ENCODE measurements around the gene TSPAN14. TPM values are rescaled to one million over a fixed set of nuclear protein-coding genes. Genes with fewer than 3 reads are reported as not detected.

Gene TSPAN14
- total RNA-seq, 2 experiments from 2014 or later, result 17.0 to 33.4 TPM

DNA sequence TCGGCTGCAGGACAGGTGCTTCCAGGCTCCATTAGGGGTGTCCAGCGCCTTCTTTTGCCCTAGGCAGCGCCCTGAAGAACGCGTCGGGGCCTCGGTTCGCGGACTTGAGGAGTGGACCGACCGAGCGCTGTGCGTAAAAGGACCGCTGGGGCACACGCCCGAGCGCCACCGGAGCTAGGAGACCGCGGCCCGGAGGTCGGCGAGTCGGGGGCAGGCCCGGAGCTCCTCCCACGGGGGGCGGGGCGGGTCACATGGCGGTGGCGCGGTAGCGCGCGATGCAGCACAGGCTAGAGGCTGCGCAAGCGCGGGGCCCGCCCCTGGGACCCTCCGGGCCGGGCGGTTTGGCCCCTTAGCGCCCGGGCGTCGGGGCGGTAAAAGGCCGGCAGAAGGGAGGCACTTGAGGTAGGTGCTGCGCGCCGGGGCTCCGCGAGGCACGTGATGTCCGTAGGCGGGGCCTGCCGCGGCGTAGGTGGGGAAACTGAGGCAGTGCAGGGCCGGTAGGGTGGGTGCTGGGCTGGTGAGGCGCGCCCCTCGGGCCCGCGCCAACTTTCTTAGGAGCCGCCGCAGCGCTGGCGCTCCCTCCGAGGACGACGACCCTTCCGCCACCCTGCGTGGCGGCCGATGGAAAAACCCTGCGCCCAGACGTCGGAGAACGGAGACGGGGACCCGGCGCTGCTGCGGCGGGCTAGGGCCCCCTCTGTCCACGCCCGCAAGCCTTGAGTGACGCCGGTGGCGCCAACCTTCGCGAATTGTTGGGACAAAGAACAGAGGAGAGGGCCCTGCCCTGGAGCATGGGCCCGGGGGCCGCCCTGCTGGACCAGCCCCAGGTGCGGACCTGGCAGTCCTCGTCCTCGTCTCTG, 45.6 kb upstream of the TSPAN14 start, which contains the start of gene PRXL2A:
TSS of gene PRXL2A (plus strand) at position 310 of the 860 bp plus-strand sequence. CDS start 11,917 bp downstream, outside the sequence.
- BruUV-seq (replicated peaks), result no TSS peak
- H2AFZ ChIP-seq (ENCODE audit: low read length), result no peak within 1 kb of the TSS
- H3K4me1 ChIP-seq (ENCODE audit: insufficient read depth, low read length, poor library complexity, severe bottlenecking), result no peaks in the 10 kb centered on the region
- H3K4me3 ChIP-seq (ENCODE audit: low read depth, low read length, poor library complexity, severe bottlenecking), result no peak within 1 kb of the TSS
- no peaks in the 10 kb centered on the region for H3K9me3 ChIP-seq (ENCODE audit: low read length)
- H3K79me2 ChIP-seq (ENCODE audit: insufficient read depth, low read depth, low read length), result no peaks in the 10 kb centered on the region
- CTCF ChIA-PET (ENCODE audit: unreplicated experiment), result no interaction called here
- H3K27ac ChIP-seq (ENCODE audit: low read depth, low read length, poor library complexity, severe bottlenecking), result no peak within 1 kb of the TSS
- H3K4me2 ChIP-seq (ENCODE audit: low read length), result peak within 1 kb of the TSS; percentile 36; the same call in 1 of the 2 replicates
- H4K20me1 ChIP-seq (ENCODE audit: insufficient read depth, low read length), result no peaks in the 10 kb centered on the region
- no peak for DNase-seq (ENCODE audit: low spot score)
- H3K36me3 ChIP-seq (ENCODE audit: insufficient read depth, low read length), result no peaks in the 10 kb centered on the region
- intact Hi-C loops (cut with micrococcal nuclease; ENCODE audit: unreplicated experiment), result no loop called here
- TF ChIP-seq EZH2phosphoT487 (IDR thresholded peaks at IDR 0.05; ENCODE audit: borderline replicate concordance, low read depth, low read length), result no peak
- TF ChIP-seq, protein P1, sequence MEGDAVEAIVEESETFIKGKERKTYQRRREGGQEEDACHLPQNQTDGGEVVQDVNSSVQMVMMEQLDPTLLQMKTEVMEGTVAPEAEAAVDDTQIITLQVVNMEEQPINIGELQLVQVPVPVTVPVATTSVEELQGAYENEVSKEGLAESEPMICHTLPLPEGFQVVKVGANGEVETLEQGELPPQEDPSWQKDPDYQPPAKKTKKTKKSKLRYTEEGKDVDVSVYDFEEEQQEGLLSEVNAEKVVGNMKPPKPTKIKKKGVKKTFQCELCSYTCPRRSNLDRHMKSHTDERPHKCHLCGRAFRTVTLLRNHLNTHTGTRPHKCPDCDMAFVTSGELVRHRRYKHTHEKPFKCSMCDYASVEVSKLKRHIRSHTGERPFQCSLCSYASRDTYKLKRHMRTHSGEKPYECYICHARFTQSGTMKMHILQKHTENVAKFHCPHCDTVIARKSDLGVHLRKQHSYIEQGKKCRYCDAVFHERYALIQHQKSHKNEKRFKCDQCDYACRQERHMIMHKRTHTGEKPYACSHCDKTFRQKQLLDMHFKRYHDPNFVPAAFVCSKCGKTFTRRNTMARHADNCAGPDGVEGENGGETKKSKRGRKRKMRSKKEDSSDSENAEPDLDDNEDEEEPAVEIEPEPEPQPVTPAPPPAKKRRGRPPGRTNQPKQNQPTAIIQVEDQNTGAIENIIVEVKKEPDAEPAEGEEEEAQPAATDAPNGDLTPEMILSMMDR (conservative IDR thresholded peaks at IDR 0.05; ENCODE audit: low read length), result no peak
- no peaks in the 10 kb centered on the region for H3K9me2 ChIP-seq (ENCODE audit: insufficient read depth, low read length)
- POLR2A ChIA-PET, result interaction anchor here (0.6 kb wide), 1 partner anchor 15 kb away, joined by 3 read pairs; no protein-coding TSS in a partner anchor

DNA sequence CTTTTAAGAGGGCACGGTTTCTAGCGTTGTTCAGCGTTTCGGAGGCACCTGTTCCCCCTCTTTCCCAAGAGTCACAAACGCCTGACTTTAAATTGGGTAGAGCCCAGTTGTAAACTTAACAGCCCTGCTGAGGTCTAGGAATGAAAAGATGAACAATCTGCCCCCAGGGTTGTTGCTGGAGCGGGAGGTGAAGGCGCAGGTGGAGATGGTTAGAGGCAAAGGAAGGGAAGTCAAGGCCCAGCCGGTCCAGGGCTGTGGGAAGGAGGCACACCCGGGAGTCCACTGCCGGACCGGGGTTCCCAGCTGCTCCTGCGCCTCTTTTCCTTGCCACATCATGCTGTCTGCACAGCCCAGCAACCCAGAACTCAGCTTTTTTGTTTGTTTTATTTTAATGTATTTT, 45.0 kb upstream of the TSPAN14 start:
- POLR2A ChIA-PET, result no interaction called here
- Histone ChIP-seq H3K4me1 (ENCODE audit: insufficient read depth, low read length, poor library complexity, severe bottlenecking) (no peaks in the 10 kb centered on the region), H3K27ac (ENCODE audit: low read depth, low read length, poor library complexity, severe bottlenecking) (no peak overlapping the region), H4K20me1 (ENCODE audit: insufficient read depth, low read length) (no peaks in the 10 kb centered on the region), H3K4me2 (ENCODE audit: low read length) (no peak overlapping the region; the same call in 1 of the 2 replicates), H3K4me3 (ENCODE audit: low read depth, low read length, poor library complexity, severe bottlenecking) (no peak overlapping the region), H3K9me3 (ENCODE audit: low read length) (no peaks in the 10 kb centered on the region), H3K9me2 (ENCODE audit: insufficient read depth, low read length) (no peaks in the 10 kb centered on the region), H2AFZ (ENCODE audit: low read length) (no peak overlapping the region), H3K79me2 (ENCODE audit: insufficient read depth, low read depth, low read length) (no peaks in the 10 kb centered on the region), H3K36me3 (ENCODE audit: insufficient read depth, low read length) (no peaks in the 10 kb centered on the region)
- CTCF ChIA-PET (ENCODE audit: unreplicated experiment), result no interaction called here
- TF ChIP-seq, protein P1 (conservative IDR thresholded peaks at IDR 0.05; ENCODE audit: low read length), result no peak
- no peak for TF ChIP-seq EZH2phosphoT487 (IDR thresholded peaks at IDR 0.05; ENCODE audit: borderline replicate concordance, low read depth, low read length)
- intact Hi-C loops (cut with micrococcal nuclease; ENCODE audit: unreplicated experiment), result no loop called here
- no peak for DNase-seq (ENCODE audit: low spot score)
- no TSS peak for BruUV-seq (replicated peaks)

DNA sequence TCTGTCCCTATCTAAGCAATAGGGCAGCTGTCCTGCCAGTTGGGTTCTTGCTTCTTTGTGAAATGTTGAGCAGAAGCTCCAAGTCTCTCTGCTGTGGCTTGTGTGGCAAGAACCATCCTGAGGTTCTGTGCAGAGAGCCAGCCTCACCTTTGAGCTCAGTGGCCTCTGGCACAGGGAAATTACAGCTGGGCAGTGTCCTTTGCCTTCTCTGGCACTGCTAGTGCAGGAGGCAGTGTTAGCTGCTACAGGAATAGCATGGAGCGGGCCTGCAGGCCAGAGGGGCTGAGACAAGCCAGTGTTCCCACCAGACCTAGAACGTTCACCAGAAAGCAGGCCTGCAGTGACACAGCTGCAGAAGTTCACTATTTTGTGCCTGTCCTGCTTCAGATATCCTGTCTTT, 44.0 kb upstream of the TSPAN14 start:
- Histone ChIP-seq H3K4me3 (ENCODE audit: low read depth, low read length, poor library complexity, severe bottlenecking) (no peak overlapping the region), H3K79me2 (ENCODE audit: insufficient read depth, low read depth, low read length) (no peaks in the 10 kb centered on the region)
- CTCF ChIA-PET (ENCODE audit: unreplicated experiment), result no interaction called here

More for the DNA sequence above, 44.0 kb upstream of the TSPAN14 start:
- H3K4me2 ChIP-seq (ENCODE audit: low read length), result no peak overlapping the region
- BruUV-seq (replicated peaks), result no TSS peak
- POLR2A ChIA-PET, result no interaction called here
- no peaks in the 10 kb centered on the region for H3K9me3 ChIP-seq (ENCODE audit: low read length)
- no peaks in the 10 kb centered on the region for H3K4me1 ChIP-seq (ENCODE audit: insufficient read depth, low read length, poor library complexity, severe bottlenecking)
- no peak overlapping the region for H3K27ac ChIP-seq (ENCODE audit: low read depth, low read length, poor library complexity, severe bottlenecking)
- H2AFZ ChIP-seq (ENCODE audit: low read length), result no peak overlapping the region
- no peaks in the 10 kb centered on the region for H3K36me3 ChIP-seq (ENCODE audit: insufficient read depth, low read length)
- no peaks in the 10 kb centered on the region for H3K9me2 ChIP-seq (ENCODE audit: insufficient read depth, low read length)
- TF ChIP-seq, protein P1 (conservative IDR thresholded peaks at IDR 0.05; ENCODE audit: low read length), result no peak
- no peak for TF ChIP-seq EZH2phosphoT487 (IDR thresholded peaks at IDR 0.05; ENCODE audit: borderline replicate concordance, low read depth, low read length)
- intact Hi-C loops (cut with micrococcal nuclease; ENCODE audit: unreplicated experiment), result no loop called here
- no peak for DNase-seq (ENCODE audit: low spot score)
- no peaks in the 10 kb centered on the region for H4K20me1 ChIP-seq (ENCODE audit: insufficient read depth, low read length)
